Measurements from ENCODE around the gene OR10Z1.

OR10Z1 gene

DNA sequence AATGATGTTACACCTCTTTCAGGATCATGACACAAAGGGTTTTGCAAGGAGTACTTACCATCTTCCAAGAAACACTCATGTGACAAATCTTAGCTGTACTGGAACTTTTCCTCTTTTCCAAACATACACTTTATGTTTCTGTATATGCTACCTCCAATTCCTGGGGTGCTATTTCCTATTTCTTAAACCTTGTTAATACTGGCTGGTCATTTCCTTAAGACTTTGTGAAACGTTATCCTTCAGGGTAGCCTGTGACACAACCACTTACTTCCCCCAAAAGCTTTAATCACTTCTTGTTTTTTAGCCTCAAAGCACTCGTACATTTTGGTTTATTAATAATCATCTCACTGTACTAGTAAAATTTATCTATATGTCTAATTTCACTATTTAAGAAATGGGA lies 39.4 kb downstream of the OR10Z1 start:
- TF ChIP-seq, protein P1, sequence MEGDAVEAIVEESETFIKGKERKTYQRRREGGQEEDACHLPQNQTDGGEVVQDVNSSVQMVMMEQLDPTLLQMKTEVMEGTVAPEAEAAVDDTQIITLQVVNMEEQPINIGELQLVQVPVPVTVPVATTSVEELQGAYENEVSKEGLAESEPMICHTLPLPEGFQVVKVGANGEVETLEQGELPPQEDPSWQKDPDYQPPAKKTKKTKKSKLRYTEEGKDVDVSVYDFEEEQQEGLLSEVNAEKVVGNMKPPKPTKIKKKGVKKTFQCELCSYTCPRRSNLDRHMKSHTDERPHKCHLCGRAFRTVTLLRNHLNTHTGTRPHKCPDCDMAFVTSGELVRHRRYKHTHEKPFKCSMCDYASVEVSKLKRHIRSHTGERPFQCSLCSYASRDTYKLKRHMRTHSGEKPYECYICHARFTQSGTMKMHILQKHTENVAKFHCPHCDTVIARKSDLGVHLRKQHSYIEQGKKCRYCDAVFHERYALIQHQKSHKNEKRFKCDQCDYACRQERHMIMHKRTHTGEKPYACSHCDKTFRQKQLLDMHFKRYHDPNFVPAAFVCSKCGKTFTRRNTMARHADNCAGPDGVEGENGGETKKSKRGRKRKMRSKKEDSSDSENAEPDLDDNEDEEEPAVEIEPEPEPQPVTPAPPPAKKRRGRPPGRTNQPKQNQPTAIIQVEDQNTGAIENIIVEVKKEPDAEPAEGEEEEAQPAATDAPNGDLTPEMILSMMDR (IDR thresholded peaks at IDR 0.05): no peak

DNA sequence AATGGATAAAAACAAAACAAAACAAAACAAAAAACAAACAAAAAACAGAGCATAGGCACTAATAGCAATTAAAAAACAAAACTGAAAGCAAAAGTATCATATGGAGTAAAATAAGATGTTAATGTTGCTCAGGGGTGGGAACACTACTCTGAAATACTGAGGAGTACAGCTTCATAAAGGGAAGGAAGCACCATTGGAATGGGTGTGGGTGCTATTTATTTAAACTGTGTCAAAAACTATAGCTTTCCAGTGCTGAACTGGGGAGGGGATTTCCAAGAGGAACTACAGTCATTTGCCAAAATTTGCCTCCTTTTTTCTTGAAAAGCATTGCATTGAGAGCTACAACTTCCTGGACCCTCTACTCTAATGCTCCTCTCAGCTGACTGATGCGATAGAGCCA lies 41.4 kb downstream of the OR10Z1 start:
- TF ChIP-seq, protein P1 (IDR thresholded peaks at IDR 0.05): no peak

DNA sequence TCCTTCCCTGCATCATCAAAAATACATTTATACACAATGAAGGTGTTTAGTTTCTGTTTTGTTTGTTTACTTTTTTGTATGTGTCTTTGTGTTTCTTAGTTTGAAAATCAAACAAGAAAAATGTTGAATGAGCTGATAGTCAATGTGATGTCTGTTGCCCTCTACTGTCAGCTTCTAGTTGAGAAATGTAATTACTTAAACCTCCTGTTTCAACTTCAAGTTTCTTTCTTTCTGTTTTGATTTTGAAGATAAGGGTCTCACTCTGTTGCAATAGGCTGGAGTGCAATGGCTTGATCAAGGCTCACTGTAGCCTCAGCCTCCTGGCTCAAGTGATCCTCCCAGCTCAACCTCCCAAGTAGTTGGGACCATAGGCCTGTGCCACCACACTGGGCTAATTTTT lies 44.0 kb downstream of the OR10Z1 start:
- TF ChIP-seq, protein P1 (IDR thresholded peaks at IDR 0.05): no peak

DNA sequence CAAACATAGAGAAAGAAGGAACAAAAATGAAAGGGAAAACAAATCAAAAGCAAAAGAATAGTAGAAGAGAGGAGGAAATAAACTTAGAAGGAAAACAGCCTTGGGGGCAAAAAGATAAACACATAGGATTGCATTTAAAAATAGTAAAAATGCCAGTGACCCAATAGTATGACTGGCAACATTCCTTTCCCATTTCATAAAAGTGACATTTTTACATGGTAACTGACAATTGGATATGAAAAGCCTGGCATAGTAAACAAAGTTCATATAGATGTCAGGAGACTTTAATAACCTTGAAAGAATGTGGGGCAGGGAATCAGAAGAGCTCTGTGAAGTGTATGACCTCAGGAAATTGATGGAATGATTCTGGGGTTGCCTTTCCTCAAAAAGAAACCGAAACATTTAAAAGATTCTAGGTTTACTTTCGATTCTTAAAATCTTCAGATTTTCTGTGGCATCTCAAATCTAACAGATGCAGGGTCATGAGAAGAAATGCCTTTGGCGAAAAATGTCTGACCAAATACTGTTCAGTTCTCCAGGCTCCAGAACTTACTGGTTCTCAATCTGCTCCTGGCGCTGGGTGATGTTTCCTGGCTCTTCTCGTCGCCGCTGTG lies 47.8 kb downstream of the OR10Z1 start:
- TF ChIP-seq, protein P1 (IDR thresholded peaks at IDR 0.05): no peak

DNA sequence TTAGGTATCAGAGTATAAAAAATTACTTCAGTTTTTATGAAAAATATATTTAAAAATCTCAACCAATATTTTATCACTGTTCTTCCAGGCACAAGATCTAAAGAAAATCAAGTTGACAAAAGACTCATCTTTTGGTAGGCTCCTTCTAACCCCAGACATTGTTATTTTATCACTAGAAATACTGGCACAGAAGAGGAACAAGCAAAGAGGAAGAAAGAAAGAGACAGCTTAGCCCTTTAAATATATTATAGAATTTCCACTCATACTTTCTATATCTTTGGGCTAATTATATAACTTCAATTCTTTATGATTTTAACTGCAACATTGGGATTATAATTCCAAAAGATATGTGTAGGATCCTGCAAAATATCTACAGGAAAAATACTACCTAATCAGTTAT lies 49.0 kb downstream of the OR10Z1 start:
- TF ChIP-seq, protein P1 (IDR thresholded peaks at IDR 0.05): no peak

DNA sequence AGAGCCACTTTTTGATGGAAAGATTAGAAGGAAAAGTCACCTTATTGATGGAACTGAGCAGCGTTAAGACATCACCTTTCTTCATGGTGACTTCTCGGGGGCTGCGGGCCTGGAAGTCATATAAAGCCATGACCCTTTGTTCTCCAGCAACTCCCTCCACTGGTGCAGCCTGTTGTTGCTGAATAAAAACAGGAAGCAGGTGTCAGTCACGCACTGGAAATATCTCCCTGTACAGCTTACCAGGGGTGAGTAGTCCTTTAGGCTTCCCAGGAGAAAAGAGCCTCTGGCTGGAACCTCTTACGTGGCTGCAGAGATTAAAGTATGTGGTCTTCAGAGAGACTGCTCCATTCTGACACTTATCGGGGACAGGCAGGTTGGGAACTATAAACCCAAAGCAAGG lies 49.5 kb downstream of the OR10Z1 start:
- TF ChIP-seq, protein P1 (IDR thresholded peaks at IDR 0.05): no peak

Measured in LNCAP (cell line).